ENCODE measurements around the gene HOXB9. TPM values are rescaled to one million over a fixed set of nuclear protein-coding genes. Genes with fewer than 3 reads are reported as not detected.
A peak's percentile ranks its signal among the peaks of the same experiment; 100 is the strongest.

HOXB9 gene
- total and polyA plus RNA-seq, 2 donors (not counting 3 experiments of a cell fraction or from before 2014, with no cell fraction given) = 0.79 to 1.1 TPM

- BruUV-seq (replicated peaks) = no TSS peak
- no peaks in the 10 kb centered on the region for H4K20me1 ChIP-seq (replicated peaks; ENCODE audit: control insufficient read depth, extremely low read depth, insufficient read depth, low read length)
- intact Hi-C loops (cut with micrococcal nuclease) (loop anchor here (1.0 kb wide), 1 partner anchor 97 kb away; no protein-coding TSS in a partner anchor), dilution Hi-C loops (cut with MboI; ENCODE audit: extremely low pct_ligation_motif_present, low sequenced_read_pairs) (no loop called here)
- FAIRE-seq (no peak), DNase-seq (ENCODE audit: low read depth, low spot score) (no peak)
- H3K9me1 ChIP-seq (replicated peaks; ENCODE audit: control insufficient read depth, extremely low read depth, insufficient read depth, low read length) = no peaks in the 10 kb centered on the region
- H3K27ac ChIP-seq (ENCODE audit: insufficient read depth, low read depth, low read length) = peak within 1 kb of the TSS; percentile 0
- H2AFZ ChIP-seq (ENCODE audit: low read depth, low read length) = no peak within 1 kb of the TSS
- no peak within 1 kb of the TSS for H3K9ac ChIP-seq (replicated peaks; ENCODE audit: extremely low read depth, insufficient read depth, low read length)
- TF ChIP-seq MAX (IDR thresholded peaks at IDR 0.05; ENCODE audit: insufficient read depth, insufficient read length) (no peak), POLR2AphosphoS5 (IDR thresholded peaks at IDR 0.05; ENCODE audit: insufficient read depth, low read depth, low read length) (no peak), GATA2 (IDR thresholded peaks at IDR 0.05; ENCODE audit: insufficient read depth, insufficient read length, low read depth, low read length) (no peak), POLR2A (IDR thresholded peaks at IDR 0.05; ENCODE audit: low read depth, low read length) (no peak), EZH2 (IDR thresholded peaks at IDR 0.05; ENCODE audit: borderline replicate concordance, low read depth, low read length, severe bottlenecking) (no peak), JUN (IDR thresholded peaks at IDR 0.05; ENCODE audit: borderline replicate concordance, insufficient read depth, insufficient read length, low read depth) (no peak), MYC (IDR thresholded peaks at IDR 0.05; ENCODE audit: low read depth, low read length) (no peak), CTCF (IDR thresholded peaks at IDR 0.05; ENCODE audit: extremely low read depth in 1 of 2, insufficient read depth in 1 of 2, low read depth in 1 of 2, low read length in 2 of 2) (no peak), FOS (IDR thresholded peaks at IDR 0.05; ENCODE audit: borderline replicate concordance, insufficient read depth, low read length) (no peak)
- ChIA-PET POLR2A (no interaction called here), CTCF (interaction anchor here (0.8 to 4.2 kb wide), 23 partner anchors 19 to 384 kb away, joined by 3 to 31 read pairs (median 4); no protein-coding TSS in a partner anchor)
- H3K27me3 ChIP-seq (ENCODE audit: control insufficient read depth in 2 of 2, insufficient read depth in 2 of 2, low read length in 2 of 2) = no peaks in the 10 kb centered on the region
- peak within 1 kb of the TSS; percentile 13 for H3K4me2 ChIP-seq (ENCODE audit: insufficient read depth, low read length)
- no peaks in the 10 kb centered on the region for H3K9me3 ChIP-seq (replicated peaks; ENCODE audit: control insufficient read depth, insufficient read depth, low read length)
- H3K36me3 ChIP-seq (ENCODE audit: control insufficient read depth in 2 of 2, extremely low read depth in 1 of 2, insufficient read depth in 2 of 2, low read length in 2 of 2) = peaks cover 3 to 11% of the 10 kb centered on the region in 2 experiments
- H3K4me1 ChIP-seq (ENCODE audit: control insufficient read depth, extremely low read depth, insufficient read depth, low read length) = peaks cover 26% of the 10 kb centered on the region
- peaks cover 36% of the 10 kb centered on the region for H3K79me2 ChIP-seq (ENCODE audit: control insufficient read depth, insufficient read depth, low read length)
- H3K4me3 ChIP-seq (replicated peaks in 1 of 3; ENCODE audit: insufficient read depth in 1 of 3, low read depth in 1 of 3, low read length in 3 of 3) = no peak within 1 kb of the TSS
Observed at GRCh38 chr17:48593126-48593829, 32.9 kb downstream of the HOXB9 start, which contains the start of gene HOXB5. Gene HOXB5, minus strand, starts transcription at chr17:48593779. Its CDS starts 97 bp downstream, at chr17:48593682.

Measured in endothelial cell of umbilical vein (primary cell).